Posterior cingulate gyrus (tissue), 11 donors: ENCODE data around the gene NR2F1-AS1.

ENCODE experiments used
- DNase-seq, 10 donors: peaks; one replicate each; pipeline versions ENCODE4 v3.0.0 to v3.0.0-alpha.2; 2020 to 2021; ENCODE audit warnings: mixed read lengths in 3 of 10
- intact Hi-C: fragments of 100-400 bp; cut with DNase I; formaldehyde crosslinking; loops from one replicate; pipeline ENCODE4 v1.15.1; 2023

Gene NR2F1-AS1

DNA sequence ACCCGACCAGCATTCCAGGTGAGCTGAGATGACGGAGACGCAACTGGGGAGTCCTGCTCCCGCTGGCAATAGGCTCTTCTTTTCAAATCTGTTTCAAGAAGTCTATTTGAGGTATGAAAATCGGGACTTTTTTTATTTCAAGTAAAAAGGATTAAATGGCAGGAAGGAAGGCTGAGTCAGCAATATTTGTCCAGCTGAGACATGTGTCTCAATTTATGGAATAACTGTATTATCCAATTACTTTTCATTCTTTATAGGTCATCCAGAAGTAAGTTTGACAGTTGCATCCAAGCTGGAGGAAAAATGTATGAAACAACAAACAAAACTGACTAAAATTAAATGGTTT lies 221.1 kb downstream of the NR2F1-AS1 start:
- DNase-seq, result no peak
- intact Hi-C loops, result no loop called here
